Measurements from ENCODE around the gene SPINT1.

SPINT1 gene

DNA sequence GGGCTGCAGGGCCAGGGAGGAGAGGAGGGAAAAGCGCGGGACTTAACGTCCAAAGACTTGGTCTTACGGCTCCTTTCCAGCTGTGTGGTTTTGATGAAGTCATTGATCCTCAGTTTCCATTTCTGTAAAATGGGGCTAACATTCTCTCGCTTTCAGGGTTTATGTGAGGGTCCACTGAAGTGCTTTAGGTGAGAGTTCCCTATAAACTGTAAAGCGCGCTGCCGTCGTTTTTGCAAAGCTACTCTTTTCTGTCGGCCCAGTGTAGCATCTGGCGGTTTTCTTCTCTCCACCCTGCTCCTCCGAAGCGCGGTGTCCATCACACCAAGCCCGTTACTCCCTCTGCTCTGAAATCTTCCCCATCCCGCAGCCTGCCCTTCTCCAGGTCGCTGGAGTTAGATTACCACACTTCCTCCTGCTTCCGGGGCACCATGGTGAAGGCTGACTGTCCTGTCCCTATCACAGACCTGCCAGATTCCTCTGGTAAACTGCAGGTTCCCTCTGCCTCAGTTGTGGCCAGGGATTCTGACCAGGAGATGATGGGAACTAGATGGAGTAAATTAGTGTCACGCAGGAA, 35.9 kb upstream of the SPINT1 start:
- H3K23ac ChIP-seq (ENCODE audit: low read length in 2 of 2) = peak overlapping the region in 1 of 2 experiments; percentile 63
- peak overlapping the region; percentile 87 for H3K4me2 ChIP-seq (ENCODE audit: low read length, poor library complexity, severe bottlenecking)
- H3K9me3 ChIP-seq (ENCODE audit: control insufficient read depth, low read length) = no peaks in the 10 kb centered on the region
- peak overlapping the region; percentile 36 for H4K91ac ChIP-seq (ENCODE audit: low read length)
- no peak overlapping the region for H2BK120ac ChIP-seq (ENCODE audit: low read depth, low read length)
- DNase-seq = no peak
- no peak overlapping the region for H2AK5ac ChIP-seq (ENCODE audit: low read length, severe bottlenecking)
- peak overlapping the region; percentile 89 for H4K8ac ChIP-seq (ENCODE audit: low read length)
- peaks cover 18 to 34% of the 10 kb centered on the region in 2 experiments for H3K36me3 ChIP-seq (ENCODE audit: control insufficient read depth in 1 of 2, insufficient read depth in 2 of 2, low read depth in 1 of 2, low read length in 2 of 2)
- peak overlapping the region; percentile 94 for H2AFZ ChIP-seq (ENCODE audit: low read depth, low read length)
- peak overlapping the region in 1 of 2 experiments; percentile 94 for H3K18ac ChIP-seq (ENCODE audit: low read depth in 1 of 2, low read length in 2 of 2)
- no peak overlapping the region for H3K14ac ChIP-seq (ENCODE audit: low read length in 2 of 2)
- H3K79me1 ChIP-seq (replicated peaks; ENCODE audit: low read length, poor library complexity, severe bottlenecking) = peaks cover 29% of the 10 kb centered on the region
- no peak overlapping the region for H2BK12ac ChIP-seq (ENCODE audit: low read length in 2 of 2)
- H3K4me1 ChIP-seq (ENCODE audit: control insufficient read depth, insufficient read depth, low read depth, low read length) = peaks cover 11% of the 10 kb centered on the region
- WGBS = 60% methylated on average over 19 of the region's 19 CpGs
- peak overlapping the region in 1 of 2 experiments; percentile 94 for H3K4ac ChIP-seq (ENCODE audit: low read depth in 1 of 2, low read length in 2 of 2)
- H3K9ac ChIP-seq (ENCODE audit: low read length) = peak overlapping the region; percentile 94
- no peak overlapping the region for H3K27ac ChIP-seq (ENCODE audit: low read length, poor library complexity, severe bottlenecking)
- H2BK15ac ChIP-seq (ENCODE audit: low read depth, poor library complexity, severe bottlenecking) = no peak overlapping the region
- no peak overlapping the region for H2BK5ac ChIP-seq (ENCODE audit: low read depth, low read length, poor library complexity, severe bottlenecking)
- H3K4me3 ChIP-seq (ENCODE audit: insufficient read depth in 1 of 2, low read depth in 1 of 2, low read length in 2 of 2) = peak overlapping the region; percentile 75 to 95
- no peaks in the 10 kb centered on the region for H3K27me3 ChIP-seq (ENCODE audit: control insufficient read depth in 1 of 2, insufficient read depth in 1 of 2, low read length in 2 of 2)

DNA sequence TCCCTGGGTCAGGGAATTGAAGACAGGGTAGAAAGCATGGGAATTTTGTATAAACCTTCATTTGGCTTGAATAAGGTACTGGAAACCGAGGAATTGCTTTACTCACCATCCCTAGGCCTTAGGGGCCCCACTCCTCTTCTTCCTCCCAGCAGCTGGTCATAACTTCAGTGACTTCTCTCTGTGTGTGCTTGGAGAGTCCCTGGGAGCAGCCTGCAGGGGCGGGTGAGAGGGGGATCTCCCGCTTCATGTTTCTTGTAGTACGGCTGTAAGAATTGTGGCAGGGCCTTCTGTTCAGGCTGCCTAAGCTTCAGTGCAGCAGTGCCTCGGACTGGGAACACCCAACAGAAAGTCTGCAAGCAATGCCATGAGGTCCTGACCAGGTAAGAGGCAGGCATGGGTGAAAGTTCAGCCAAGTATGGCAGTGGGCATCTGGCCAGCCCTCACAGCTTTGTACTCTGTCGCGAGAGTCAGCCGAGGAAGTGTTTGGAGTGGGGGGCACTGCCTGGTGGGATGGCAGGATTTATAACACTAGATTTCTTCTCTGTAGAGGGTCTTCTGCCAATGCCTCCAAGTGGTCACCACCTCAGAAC, 34.9 kb upstream of the SPINT1 start:
- Histone ChIP-seq H3K4me3 (ENCODE audit: insufficient read depth in 1 of 2, low read depth in 1 of 2, low read length in 2 of 2) (peak overlapping the region in 1 of 2 experiments; percentile 95), H2BK15ac (ENCODE audit: low read depth, poor library complexity, severe bottlenecking) (no peak overlapping the region), H3K27me3 (ENCODE audit: control insufficient read depth in 1 of 2, insufficient read depth in 1 of 2, low read length in 2 of 2) (no peaks in the 10 kb centered on the region), H3K4me1 (ENCODE audit: control insufficient read depth, insufficient read depth, low read depth, low read length) (peaks cover 11% of the 10 kb centered on the region), H2BK12ac (ENCODE audit: low read length in 2 of 2) (no peak overlapping the region), H3K9me3 (ENCODE audit: control insufficient read depth, low read length) (no peaks in the 10 kb centered on the region), H3K36me3 (ENCODE audit: control insufficient read depth in 1 of 2, insufficient read depth in 2 of 2, low read depth in 1 of 2, low read length in 2 of 2) (peaks cover 27 to 40% of the 10 kb centered on the region in 2 experiments), H3K79me1 (replicated peaks; ENCODE audit: low read length, poor library complexity, severe bottlenecking) (peaks cover 22% of the 10 kb centered on the region), H2AFZ (ENCODE audit: low read depth, low read length) (no peak overlapping the region), H3K27ac (ENCODE audit: low read length, poor library complexity, severe bottlenecking) (no peak overlapping the region), H4K8ac (ENCODE audit: low read length) (no peak overlapping the region), H4K91ac (ENCODE audit: low read length) (no peak overlapping the region), H2AK5ac (ENCODE audit: low read length, severe bottlenecking) (no peak overlapping the region), H3K4ac (ENCODE audit: low read depth in 1 of 2, low read length in 2 of 2) (no peak overlapping the region), H3K23ac (ENCODE audit: low read length in 2 of 2) (no peak overlapping the region), H2BK5ac (ENCODE audit: low read depth, low read length, poor library complexity, severe bottlenecking) (no peak overlapping the region), H3K9ac (ENCODE audit: low read length) (peak overlapping the region; percentile 94), H3K4me2 (ENCODE audit: low read length, poor library complexity, severe bottlenecking) (no peak overlapping the region), H3K14ac (ENCODE audit: low read length in 2 of 2) (no peak overlapping the region), H3K18ac (ENCODE audit: low read depth in 1 of 2, low read length in 2 of 2) (no peak overlapping the region), H2BK120ac (ENCODE audit: low read depth, low read length) (no peak overlapping the region)
- 89% methylated on average over 7 of the region's 8 CpGs for WGBS
- no peak for DNase-seq

DNA sequence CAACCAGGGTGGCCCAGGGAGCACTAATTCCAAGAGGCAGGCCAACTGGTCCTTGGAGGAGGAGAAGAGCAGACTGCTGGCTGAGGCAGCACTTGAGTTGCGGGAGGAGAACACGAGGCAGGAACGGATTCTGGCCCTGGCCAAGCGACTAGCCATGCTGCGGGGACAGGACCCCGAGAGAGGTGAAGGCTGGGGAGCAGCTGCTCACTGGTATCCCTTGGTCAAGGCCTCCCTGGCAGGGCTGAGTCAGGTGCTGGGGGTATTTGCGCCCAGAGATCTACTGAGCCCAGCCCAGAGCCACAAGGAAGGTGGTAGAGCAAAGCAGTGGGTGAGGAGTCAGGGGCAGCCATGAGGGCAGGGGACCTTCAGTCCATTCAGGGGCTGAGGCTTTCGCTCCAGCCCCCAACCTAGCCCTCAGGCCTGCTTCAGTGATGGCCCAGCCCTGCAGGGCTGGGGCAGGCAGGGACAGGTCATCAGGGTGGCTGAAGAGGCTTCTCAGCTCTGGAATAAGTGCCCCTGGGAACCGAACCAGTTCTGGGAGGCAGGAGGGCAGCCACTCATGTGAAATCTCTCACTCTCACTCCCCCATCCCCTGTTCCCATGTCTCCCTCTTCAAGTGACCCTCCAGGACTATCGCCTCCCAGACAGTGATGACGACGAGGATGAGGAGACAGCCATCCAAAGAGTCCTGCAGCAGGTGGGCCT, 31.0 kb upstream of the SPINT1 start:
- Histone ChIP-seq H3K27ac (ENCODE audit: low read length, poor library complexity, severe bottlenecking) (no peak overlapping the region), H3K4ac (ENCODE audit: low read depth in 1 of 2, low read length in 2 of 2) (no peak overlapping the region), H3K27me3 (ENCODE audit: control insufficient read depth in 1 of 2, insufficient read depth in 1 of 2, low read length in 2 of 2) (no peaks in the 10 kb centered on the region), H3K4me1 (ENCODE audit: control insufficient read depth, insufficient read depth, low read depth, low read length) (peaks cover 9% of the 10 kb centered on the region), H3K79me1 (replicated peaks; ENCODE audit: low read length, poor library complexity, severe bottlenecking) (peaks cover 19% of the 10 kb centered on the region), H3K14ac (ENCODE audit: low read length in 2 of 2) (no peak overlapping the region), H4K8ac (ENCODE audit: low read length) (no peak overlapping the region), H3K9me3 (ENCODE audit: control insufficient read depth, low read length) (no peaks in the 10 kb centered on the region), H2BK12ac (ENCODE audit: low read length in 2 of 2) (no peak overlapping the region), H2BK15ac (ENCODE audit: low read depth, poor library complexity, severe bottlenecking) (no peak overlapping the region), H3K9ac (ENCODE audit: low read length) (no peak overlapping the region), H2BK120ac (ENCODE audit: low read depth, low read length) (no peak overlapping the region), H2BK5ac (ENCODE audit: low read depth, low read length, poor library complexity, severe bottlenecking) (no peak overlapping the region), H3K36me3 (ENCODE audit: control insufficient read depth in 1 of 2, insufficient read depth in 2 of 2, low read depth in 1 of 2, low read length in 2 of 2) (peaks cover 36 to 55% of the 10 kb centered on the region in 2 experiments), H3K4me2 (ENCODE audit: low read length, poor library complexity, severe bottlenecking) (no peak overlapping the region), H4K91ac (ENCODE audit: low read length) (no peak overlapping the region), H3K23ac (ENCODE audit: low read length in 2 of 2) (no peak overlapping the region), H3K4me3 (ENCODE audit: insufficient read depth in 1 of 2, low read depth in 1 of 2, low read length in 2 of 2) (no peak overlapping the region), H2AK5ac (ENCODE audit: low read length, severe bottlenecking) (no peak overlapping the region), H3K18ac (ENCODE audit: low read depth in 1 of 2, low read length in 2 of 2) (no peak overlapping the region), H2AFZ (ENCODE audit: low read depth, low read length) (no peak overlapping the region)
- WGBS = 97% methylated on average over 12 of the region's 12 CpGs
- DNase-seq = no peak

DNA sequence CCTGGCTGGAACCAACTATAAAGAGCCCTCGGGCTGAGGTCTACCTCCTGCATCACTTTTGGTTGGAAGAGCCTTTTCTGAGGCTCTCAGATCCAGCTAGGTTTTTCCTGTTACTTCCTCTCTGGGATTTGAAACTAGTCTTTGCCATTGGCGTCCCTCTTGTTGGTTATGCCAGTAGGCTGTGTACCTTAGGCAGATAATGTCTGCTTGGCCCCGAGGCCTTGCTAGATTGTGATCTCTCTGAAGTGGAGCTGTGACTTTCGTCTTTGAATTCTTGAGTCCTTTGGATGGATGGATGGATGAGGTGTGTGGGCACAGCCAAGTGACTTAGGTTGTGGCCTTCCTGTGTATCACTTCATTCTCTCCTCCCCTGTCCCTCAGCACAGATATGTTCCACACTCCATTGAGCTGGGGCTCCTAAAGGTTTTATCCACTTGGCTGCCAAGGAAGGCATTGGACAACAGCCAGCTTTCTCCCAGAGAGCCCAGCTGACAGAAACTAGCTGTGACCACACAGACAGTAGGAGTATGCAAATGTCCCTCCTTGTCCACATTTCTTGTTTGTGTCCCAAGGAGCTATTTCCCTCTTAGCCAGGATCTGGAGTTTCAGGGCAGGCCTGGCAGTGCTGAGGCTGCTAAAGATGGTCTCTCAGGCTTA, 28.7 kb upstream of the SPINT1 start:
- Histone ChIP-seq H2BK120ac (ENCODE audit: low read depth, low read length) (no peak overlapping the region), H2BK12ac (ENCODE audit: low read length in 2 of 2) (no peak overlapping the region), H4K8ac (ENCODE audit: low read length) (no peak overlapping the region), H3K23ac (ENCODE audit: low read length in 2 of 2) (no peak overlapping the region), H3K27ac (ENCODE audit: low read length, poor library complexity, severe bottlenecking) (no peak overlapping the region), H4K91ac (ENCODE audit: low read length) (no peak overlapping the region), H3K18ac (ENCODE audit: low read depth in 1 of 2, low read length in 2 of 2) (no peak overlapping the region), H3K4me2 (ENCODE audit: low read length, poor library complexity, severe bottlenecking) (no peak overlapping the region), H3K4me3 (ENCODE audit: insufficient read depth in 1 of 2, low read depth in 1 of 2, low read length in 2 of 2) (no peak overlapping the region), H2BK5ac (ENCODE audit: low read depth, low read length, poor library complexity, severe bottlenecking) (no peak overlapping the region), H3K4me1 (ENCODE audit: control insufficient read depth, insufficient read depth, low read depth, low read length) (no peaks in the 10 kb centered on the region), H3K4ac (ENCODE audit: low read depth in 1 of 2, low read length in 2 of 2) (no peak overlapping the region), H2AK5ac (ENCODE audit: low read length, severe bottlenecking) (no peak overlapping the region), H3K27me3 (ENCODE audit: control insufficient read depth in 1 of 2, insufficient read depth in 1 of 2, low read length in 2 of 2) (no peaks in the 10 kb centered on the region), H3K9ac (ENCODE audit: low read length) (no peak overlapping the region), H2AFZ (ENCODE audit: low read depth, low read length) (no peak overlapping the region), H3K9me3 (ENCODE audit: control insufficient read depth, low read length) (no peaks in the 10 kb centered on the region), H3K36me3 (ENCODE audit: control insufficient read depth in 1 of 2, insufficient read depth in 2 of 2, low read depth in 1 of 2, low read length in 2 of 2) (peaks cover 29 to 48% of the 10 kb centered on the region in 2 experiments), H2BK15ac (ENCODE audit: low read depth, poor library complexity, severe bottlenecking) (no peak overlapping the region), H3K79me1 (replicated peaks; ENCODE audit: low read length, poor library complexity, severe bottlenecking) (no peaks in the 10 kb centered on the region), H3K14ac (ENCODE audit: low read length in 2 of 2) (no peak overlapping the region)
- WGBS = 97% methylated on average over 3 of the region's 4 CpGs
- no peak for DNase-seq

Measured in mesenchymal stem cell (in vitro differentiated cells and primary cell).